ENCODE data around the gene NACC2.

GRCh38 chr9:136111190-136111589 is 16.1 kb upstream of the NACC2 start:
- TF ChIP-seq EZH2 (IDR thresholded peaks at IDR 0.05; ENCODE audit: borderline replicate concordance, low read depth, low read length) (no peak), ATF2 (CRISPR knock-in tag; IDR thresholded peaks at IDR 0.05) (no peak), GABPA (tag; conservative IDR thresholded peaks at IDR 0.05; ENCODE audit: low read depth) (no peak), SNIP1 (IDR thresholded peaks at IDR 0.05; ENCODE audit: low read depth) (no peak), ZFX (CRISPR knock-in tag; IDR thresholded peaks at IDR 0.05) (no peak), RFX5 (IDR thresholded peaks at IDR 0.05; ENCODE audit: low read depth, low read length) (no peak), POLR2A (conservative IDR thresholded peaks at IDR 0.05) (no peak)
- TF ChIP-seq, protein P1, sequence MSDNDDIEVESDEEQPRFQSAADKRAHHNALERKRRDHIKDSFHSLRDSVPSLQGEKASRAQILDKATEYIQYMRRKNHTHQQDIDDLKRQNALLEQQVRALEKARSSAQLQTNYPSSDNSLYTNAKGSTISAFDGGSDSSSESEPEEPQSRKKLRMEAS (CRISPR knock-in tag; IDR thresholded peaks at IDR 0.05) = no peak
- TF ChIP-seq, protein P2, sequence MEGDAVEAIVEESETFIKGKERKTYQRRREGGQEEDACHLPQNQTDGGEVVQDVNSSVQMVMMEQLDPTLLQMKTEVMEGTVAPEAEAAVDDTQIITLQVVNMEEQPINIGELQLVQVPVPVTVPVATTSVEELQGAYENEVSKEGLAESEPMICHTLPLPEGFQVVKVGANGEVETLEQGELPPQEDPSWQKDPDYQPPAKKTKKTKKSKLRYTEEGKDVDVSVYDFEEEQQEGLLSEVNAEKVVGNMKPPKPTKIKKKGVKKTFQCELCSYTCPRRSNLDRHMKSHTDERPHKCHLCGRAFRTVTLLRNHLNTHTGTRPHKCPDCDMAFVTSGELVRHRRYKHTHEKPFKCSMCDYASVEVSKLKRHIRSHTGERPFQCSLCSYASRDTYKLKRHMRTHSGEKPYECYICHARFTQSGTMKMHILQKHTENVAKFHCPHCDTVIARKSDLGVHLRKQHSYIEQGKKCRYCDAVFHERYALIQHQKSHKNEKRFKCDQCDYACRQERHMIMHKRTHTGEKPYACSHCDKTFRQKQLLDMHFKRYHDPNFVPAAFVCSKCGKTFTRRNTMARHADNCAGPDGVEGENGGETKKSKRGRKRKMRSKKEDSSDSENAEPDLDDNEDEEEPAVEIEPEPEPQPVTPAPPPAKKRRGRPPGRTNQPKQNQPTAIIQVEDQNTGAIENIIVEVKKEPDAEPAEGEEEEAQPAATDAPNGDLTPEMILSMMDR (IDR thresholded peaks at IDR 0.05 in 2 of 3, conservative IDR thresholded peaks at IDR 0.05 in 1 of 3; ENCODE audit: insufficient read depth in 2 of 3, low read depth in 1 of 3, low read length in 3 of 3) = no peak

All from K562 (cell line).